Measurements from ENCODE around the gene FBXL7.

The FBXL7 gene

GRCh38 chr5:15623794-15624193 is 123.8 kb downstream of the FBXL7 start:
- DNase-seq = no peak

DNA sequence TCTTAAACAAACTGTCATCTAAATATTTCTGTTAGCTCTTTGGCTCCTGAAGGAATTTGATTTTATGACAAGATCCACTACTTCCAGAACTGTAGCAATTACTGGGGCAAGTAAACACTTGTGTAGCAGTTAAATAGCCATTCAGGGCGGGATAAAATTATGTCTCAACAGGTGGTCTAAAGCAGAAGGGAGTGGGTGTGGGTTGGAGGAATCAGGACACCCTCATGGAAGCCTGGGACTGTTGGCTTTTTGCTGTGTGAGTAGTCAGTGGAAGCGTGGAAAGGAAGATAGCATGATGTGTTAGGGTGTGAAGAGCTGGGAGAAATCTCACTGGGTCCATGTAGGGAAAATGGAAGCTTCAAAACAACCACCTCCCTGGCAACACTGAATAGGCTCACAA is 127.1 kb downstream of the FBXL7 start:
- no peak for DNase-seq

DNA sequence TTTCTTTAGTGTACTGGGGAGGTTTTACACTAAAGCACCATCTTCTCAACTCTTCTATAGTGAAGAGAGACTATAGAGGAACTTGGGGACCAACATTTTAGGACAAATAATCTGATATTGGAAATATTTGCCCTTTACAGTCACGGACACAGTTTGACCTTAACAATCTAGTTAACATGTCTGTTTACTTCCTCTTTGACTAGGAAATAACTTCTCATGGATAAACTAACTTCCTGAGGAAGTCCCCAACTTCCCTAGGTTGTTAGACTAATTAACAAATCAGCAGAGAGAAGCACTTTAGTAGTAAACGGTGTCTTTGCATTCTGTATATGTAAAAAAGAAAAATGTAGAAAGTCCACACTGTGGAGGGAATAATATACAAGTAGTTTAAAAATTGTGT is 127.7 kb downstream of the FBXL7 start:
- DNase-seq = no peak

- no peak for DNase-seq
Observed at GRCh38 chr5:15630441-15630840, 130.5 kb downstream of the FBXL7 start.

DNA sequence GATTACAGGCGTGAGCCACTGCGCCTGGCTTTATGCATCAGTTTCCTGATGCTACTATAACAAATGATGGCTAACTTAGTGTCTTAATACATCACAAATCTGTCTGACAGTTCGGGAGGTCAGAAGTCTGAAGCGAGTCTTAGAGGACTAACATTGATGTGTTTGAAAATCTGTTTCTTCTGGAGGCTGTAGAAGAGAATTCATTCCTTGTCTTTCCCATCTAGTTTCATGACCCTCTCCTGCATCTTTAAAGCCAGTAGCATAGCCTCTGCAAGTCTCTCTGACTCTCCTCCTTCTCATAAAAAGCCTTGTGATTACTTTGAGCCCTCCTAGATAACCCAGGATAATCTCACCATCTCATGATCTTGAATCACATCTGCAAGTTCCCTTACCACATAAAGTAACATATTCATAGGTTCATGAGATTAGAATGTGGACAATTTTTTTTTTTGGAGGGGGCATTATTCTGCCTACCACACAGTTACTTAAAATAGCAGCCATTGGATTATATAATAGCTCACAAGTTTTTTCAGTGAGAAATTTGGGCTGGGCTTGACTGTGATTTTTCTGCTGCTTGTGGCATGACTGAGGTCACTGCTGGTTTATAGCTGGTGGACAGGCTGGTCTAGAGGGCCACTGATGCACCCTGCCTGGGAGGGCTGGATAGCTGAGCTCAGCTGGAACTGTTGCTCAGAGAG is 134.8 kb downstream of the FBXL7 start:
- no peak for DNase-seq

GRCh38 chr5:15635289-15635616 is 135.3 kb downstream of the FBXL7 start:
- no peak for DNase-seq

DNA sequence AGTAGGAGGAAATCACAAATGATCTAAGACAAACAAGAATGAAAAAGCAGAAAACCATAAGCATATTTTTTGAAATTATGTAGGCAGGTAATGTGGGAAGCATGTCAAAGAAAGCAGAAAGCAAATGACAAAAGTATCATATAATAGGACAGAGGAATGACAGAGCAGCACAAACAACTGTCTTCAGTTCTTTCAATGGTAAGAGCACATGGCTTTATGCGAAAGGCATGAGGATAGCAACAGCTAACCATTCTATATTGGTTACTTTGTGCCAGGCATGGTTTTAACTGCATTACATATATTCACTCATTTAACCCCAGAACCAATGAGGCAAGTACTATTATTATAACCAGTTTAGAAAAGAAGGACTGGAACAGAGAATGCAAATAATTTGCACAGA is 137.4 kb downstream of the FBXL7 start:
- no peak for DNase-seq

DNA sequence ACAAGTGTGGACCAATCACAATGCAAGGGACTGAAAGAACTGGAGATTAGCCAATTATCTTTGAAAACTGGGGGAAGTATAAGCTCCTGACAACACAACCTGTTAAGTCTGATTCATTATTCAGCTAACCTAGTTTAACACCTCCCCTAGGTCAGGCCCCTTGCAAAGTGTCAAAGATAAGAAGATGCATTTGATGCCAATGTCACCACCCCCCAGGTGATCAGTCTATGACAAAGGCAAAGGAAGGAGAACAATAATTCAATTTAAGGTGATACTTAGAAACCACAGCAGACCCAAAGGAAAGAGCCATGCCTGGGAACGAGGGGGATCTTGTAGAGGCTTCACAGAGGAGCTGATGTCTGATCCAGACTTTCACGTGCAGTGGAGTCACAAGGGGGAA is 137.9 kb downstream of the FBXL7 start:
- no peak for DNase-seq

GRCh38 chr5:15638296-15638695 is 138.3 kb downstream of the FBXL7 start:
- no peak for DNase-seq

DNA sequence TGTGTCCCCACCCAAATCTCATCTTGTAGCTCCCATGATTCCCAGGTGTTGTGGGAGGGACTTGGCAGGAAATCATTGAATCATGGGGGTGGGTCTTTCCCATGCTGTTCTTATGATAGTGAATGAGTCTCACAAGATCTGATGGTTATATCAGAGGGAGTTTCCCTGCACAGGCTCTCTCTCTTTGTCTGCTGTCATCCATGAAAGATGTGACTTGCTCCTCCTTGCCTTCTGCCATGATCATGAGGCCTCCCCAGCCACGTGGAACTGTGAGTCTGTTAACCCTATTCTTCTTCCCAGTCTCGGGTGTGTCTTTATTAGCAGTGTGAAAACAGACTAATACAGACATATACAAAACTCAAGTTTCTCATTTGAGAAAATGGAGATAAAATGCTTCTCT is 139.3 kb downstream of the FBXL7 start:
- DNase-seq = no peak

DNA sequence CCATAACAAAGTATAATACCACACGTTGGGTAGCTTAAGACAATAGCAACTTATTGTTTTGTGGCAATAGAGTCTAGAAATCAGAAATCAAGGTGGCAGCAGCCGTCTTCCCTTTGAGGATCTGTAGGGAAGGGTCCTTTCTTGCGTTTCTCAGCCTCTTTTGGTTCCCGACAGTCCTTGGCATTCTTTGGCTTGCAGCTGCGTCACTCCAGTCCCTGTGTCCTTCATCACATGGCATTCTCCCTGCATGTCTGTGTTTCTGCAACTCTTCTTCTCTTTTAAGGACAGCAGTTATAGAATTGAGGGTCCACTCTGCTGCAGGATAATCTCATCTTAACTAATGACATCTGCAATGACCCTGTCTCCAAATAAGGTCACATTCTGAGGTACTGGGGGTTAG is 140.1 kb downstream of the FBXL7 start:
- no peak for DNase-seq

GRCh38 chr5:15643731-15644130 is 143.8 kb downstream of the FBXL7 start:
- DNase-seq = no peak

DNA sequence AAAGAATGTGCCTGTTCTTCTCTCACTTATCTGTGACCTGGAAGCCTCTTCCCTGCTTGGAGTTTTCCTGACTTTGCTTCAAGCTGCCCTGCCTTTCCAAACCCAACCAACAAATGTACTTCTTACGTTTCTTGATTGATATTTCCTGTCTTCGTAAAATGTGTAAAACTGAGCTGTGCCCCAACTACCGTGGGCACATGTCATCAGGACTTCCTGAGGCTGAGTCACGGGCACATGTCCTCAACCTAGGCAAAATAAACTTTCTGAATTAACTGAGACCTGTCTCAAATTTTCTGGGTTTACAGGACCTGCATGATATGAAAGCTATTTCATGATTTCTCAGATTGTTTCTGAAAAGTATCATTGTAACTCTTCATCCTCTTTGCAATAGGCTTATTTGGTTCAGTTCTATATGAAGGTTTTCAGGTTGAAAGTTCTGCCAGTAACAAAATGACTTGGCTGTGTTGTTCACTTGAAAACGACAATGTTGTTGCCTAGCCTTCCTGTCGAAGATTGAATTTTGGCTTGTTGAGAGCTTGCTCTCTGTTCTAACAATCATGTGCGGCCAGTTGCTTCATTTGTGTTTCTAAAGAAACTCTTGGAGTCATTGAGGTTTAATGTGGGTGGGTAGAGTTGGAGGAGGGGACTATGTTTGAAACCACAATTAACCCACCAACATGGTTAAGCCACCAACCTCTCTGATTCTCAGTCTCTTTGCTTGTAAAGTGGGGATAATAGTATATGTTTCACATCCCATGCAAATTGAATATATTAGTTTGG is 145.6 kb downstream of the FBXL7 start:
- DNase-seq = no peak

DNA sequence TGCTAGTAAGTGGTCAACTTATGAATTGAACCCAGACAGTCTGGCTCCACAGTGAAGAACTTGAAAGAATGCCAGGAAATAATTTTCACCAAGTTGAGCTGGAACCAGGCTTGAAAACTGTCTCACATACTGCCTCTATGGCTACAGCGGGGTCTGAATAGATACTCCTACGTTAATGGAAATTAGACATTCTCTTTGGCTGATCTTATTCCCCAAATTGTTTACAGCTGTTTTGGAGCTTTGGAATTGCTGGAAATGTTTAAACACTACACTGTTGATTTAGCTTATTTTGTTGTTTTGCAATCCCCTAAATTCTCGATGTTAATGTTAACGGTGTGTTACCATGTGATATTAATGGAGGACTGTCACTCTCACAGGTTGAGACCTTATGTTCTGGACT is 146.4 kb downstream of the FBXL7 start:
- no peak for DNase-seq

GRCh38 chr5:15647251-15647650 is 147.3 kb downstream of the FBXL7 start:
- no peak for DNase-seq

GRCh38 chr5:15650266-15650665 is 150.3 kb downstream of the FBXL7 start:
- DNase-seq = no peak

GRCh38 chr5:15654779-15655178 is 154.8 kb downstream of the FBXL7 start:
- DNase-seq = no peak

- no peak for DNase-seq
Observed at GRCh38 chr5:15655683-15656082, 155.7 kb downstream of the FBXL7 start.

DNA sequence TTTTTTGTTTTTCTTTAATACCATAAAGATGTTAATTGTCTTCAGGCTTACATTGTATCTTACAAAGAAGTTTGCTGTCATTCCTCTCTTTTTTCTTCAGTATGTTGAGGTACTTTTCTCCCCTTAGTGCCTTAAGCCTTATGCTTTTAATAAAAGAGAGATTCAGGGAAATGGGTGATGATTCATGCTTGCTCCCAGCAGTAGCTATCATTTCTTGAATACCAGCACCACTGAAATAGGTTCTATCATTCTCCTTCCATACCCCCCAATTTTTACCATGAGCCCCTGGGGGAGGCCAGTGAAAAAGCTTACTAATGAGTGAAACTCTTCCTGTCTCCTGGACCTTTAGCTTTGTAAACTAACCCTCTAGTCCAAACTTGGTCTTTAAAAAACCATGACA is 165.0 kb downstream of the FBXL7 start:
- no peak for DNase-seq

DNA sequence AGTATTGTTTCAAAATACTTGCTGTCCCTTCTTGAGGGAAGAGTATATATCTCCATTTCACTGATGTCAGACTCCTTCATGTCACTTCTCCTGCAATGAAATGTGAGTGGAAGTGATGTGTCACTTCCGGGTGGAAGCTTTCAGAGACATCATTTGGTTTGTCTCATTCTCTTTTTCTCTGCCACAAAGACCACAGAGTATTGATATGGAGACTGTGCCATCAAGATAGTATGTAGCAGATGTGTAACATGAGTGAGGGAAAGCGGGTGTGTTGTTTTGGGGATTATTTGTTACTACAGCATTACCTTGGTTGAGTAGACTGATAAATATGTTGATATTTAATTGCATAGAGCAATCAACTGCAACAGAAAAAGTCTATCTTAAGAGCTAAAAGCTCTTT is 169.8 kb downstream of the FBXL7 start:
- no peak for DNase-seq

GRCh38 chr5:15674716-15675115 is 174.7 kb downstream of the FBXL7 start:
- DNase-seq = no peak

GRCh38 chr5:15676591-15676990 is 176.6 kb downstream of the FBXL7 start:
- no peak for DNase-seq

GRCh38 chr5:15679161-15679560 is 179.2 kb downstream of the FBXL7 start:
- no peak for DNase-seq

DNA sequence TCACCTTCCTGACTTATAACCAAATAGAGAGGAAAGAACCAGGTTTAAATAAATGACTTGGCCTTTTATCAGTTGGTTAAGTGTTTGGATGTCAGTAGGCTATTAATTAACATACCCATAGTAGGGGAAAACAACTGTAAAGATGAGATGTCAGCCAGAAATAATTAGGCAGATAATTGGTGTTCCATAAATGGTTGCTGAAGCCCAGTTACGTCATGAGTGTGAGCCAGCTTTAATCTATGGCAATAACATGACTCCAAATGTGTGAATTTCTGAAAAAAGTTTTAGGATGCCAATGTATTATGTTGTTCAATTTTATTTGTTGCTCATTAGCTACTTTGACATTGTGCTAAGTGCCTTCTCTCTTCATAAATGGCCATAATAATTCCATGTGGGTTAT is 180.5 kb downstream of the FBXL7 start:
- no peak for DNase-seq

- DNase-seq = no peak
Observed at GRCh38 chr5:15682122-15682521, 182.1 kb downstream of the FBXL7 start.

All from kidney glomerular epithelial cell (primary cell).